ENCODE data around the gene BCAS1. TPM values are rescaled to one million over a fixed set of nuclear protein-coding genes. Genes with fewer than 3 reads are reported as not detected.
A peak's percentile ranks its signal among the peaks of the same experiment; 100 is the strongest.

The BCAS1 gene
- total RNA-seq, 6 experiments from 2014 or later: 0.07 to 0.43 (median 0.15) TPM; not detected in 2

DNA sequence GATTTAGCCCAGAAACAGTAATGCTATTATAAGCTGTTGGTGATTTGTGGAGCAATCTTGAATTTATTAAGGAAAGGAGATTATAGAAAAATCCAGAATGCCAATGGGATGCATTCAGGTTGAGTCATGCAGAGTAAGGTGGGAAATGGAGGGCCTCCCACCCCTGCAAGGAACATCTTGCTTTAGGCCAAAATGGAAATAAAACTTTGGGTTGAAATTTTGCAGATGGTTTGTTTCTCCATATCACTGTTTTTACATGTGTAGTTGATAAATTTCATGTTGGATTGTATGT lies 152.4 kb downstream of the BCAS1 start:
- intact Hi-C loops (cut with DNase I): no loop called here

DNA sequence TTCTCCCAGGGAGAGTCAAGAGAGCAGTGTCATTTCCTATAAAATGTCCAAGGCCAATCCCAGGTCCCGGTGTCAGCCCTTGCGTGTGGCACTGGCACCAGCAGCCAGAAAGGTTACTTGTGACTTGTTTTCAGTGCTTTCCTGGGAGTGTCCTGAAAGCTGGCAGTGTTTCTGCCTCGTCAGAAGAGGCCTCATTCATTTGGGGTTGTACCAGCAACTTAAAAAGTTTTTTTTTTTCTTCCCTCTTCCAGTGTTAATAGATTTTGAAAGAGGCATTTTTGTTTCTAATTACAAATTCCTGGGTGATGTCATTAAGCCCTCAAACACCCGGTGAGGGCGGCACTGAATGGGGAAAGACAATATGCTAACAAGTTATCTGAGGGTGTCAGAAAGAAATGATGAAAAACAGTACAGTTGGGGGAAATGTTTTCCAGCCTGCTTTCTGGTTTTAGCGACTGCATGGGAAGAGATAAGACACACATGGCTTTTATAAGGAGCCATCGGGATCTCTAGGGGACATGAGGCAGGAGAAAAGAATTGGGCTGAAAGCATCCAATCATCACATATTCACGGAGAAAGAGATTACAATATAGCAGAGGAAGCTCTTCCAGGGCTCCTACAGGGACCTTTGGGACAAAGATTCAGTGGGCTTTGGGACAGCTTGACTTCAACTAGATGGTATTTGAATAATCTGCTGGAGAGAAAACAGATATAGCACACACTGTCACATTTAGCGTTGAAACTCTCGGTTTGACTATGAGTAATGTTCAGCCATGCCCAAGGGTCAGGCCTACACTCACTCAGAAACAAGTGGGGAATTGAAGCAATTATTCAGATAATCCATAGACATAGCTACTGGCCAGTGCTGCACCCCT lies 153.0 kb downstream of the BCAS1 start:
- TF ChIP-seq POLR2A (IDR thresholded peaks at IDR 0.05): peak; percentile 38
- TF ChIP-seq, protein P1, sequence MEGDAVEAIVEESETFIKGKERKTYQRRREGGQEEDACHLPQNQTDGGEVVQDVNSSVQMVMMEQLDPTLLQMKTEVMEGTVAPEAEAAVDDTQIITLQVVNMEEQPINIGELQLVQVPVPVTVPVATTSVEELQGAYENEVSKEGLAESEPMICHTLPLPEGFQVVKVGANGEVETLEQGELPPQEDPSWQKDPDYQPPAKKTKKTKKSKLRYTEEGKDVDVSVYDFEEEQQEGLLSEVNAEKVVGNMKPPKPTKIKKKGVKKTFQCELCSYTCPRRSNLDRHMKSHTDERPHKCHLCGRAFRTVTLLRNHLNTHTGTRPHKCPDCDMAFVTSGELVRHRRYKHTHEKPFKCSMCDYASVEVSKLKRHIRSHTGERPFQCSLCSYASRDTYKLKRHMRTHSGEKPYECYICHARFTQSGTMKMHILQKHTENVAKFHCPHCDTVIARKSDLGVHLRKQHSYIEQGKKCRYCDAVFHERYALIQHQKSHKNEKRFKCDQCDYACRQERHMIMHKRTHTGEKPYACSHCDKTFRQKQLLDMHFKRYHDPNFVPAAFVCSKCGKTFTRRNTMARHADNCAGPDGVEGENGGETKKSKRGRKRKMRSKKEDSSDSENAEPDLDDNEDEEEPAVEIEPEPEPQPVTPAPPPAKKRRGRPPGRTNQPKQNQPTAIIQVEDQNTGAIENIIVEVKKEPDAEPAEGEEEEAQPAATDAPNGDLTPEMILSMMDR (IDR thresholded peaks at IDR 0.05): no peak
- WGBS (ENCODE audit: insufficient coverage, low coverage, low lambda C conversion rate, missing lambda C conversion rate): 40% methylated on average over 10 of the region's 10 CpGs
- H3K36me3 ChIP-seq: no peaks in the 10 kb centered on the region
- peak in 3 of 4 donors; percentile 26 to 40 (median 39) for ATAC-seq
- H3K27ac ChIP-seq: peak overlapping the region; percentile 90 to 93 (median 90)
- intact Hi-C loops (cut with DNase I): no loop called here
- H3K27me3 ChIP-seq: no peaks in the 10 kb centered on the region
- peaks cover 0 to 21% (median 9%) of the 10 kb centered on the region in 4 donors for H3K4me1 ChIP-seq
- no peaks in the 10 kb centered on the region for H3K9me3 ChIP-seq
- no peak overlapping the region for H3K4me3 ChIP-seq
- DNase-seq: peak in 2 of 3 donors; percentile 43 to 64

More for the DNA sequence above, 152.4 kb downstream of the BCAS1 start:
- H3K36me3 ChIP-seq: no peaks in the 10 kb centered on the region
- no peaks in the 10 kb centered on the region for H3K9me3 ChIP-seq
- peak overlapping the region in 1 of 3 donors; percentile 90 for H3K27ac ChIP-seq
- H3K27me3 ChIP-seq: no peaks in the 10 kb centered on the region
- DNase-seq: peak in 1 of 3 donors; percentile 3
- peaks cover 0 to 21% (median 9%) of the 10 kb centered on the region in 4 donors for H3K4me1 ChIP-seq
- H3K4me3 ChIP-seq: no peak overlapping the region
- no peak for ATAC-seq
- TF ChIP-seq, protein P1 (IDR thresholded peaks at IDR 0.05): no peak
- TF ChIP-seq POLR2A (IDR thresholded peaks at IDR 0.05): no peak

DNA sequence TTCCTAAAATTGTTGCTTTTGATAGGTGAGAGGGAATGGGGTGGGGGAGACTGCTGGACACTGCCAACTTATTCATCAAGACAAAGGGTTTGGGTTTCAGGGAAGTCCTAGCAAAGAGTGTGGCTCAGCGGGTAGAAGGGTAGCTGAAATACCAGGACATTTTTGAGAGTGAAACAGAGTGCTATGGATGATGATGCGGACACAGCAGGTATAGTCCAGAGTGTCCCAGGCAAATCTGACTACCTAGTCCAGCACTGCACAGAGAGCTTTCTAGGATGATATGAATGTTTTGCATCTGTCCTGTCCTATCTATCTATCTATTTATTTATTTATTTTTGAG lies 154.3 kb downstream of the BCAS1 start:
- no peak for TF ChIP-seq POLR2A (IDR thresholded peaks at IDR 0.05)
- TF ChIP-seq, protein P1 (IDR thresholded peaks at IDR 0.05): no peak
- Histone ChIP-seq H3K36me3 (no peaks in the 10 kb centered on the region), H3K9me3 (no peaks in the 10 kb centered on the region), H3K27me3 (no peaks in the 10 kb centered on the region), H3K4me1 (peaks cover 0 to 21% (median 9%) of the 10 kb centered on the region in 4 donors), H3K27ac (peak overlapping the region; percentile 90 to 93 (median 90)), H3K4me3 (peak overlapping the region in 2 of 3 donors; percentile 54 to 61)
- no peak for DNase-seq
- intact Hi-C loops (cut with DNase I): no loop called here
- WGBS (ENCODE audit: insufficient coverage, low coverage, low lambda C conversion rate, missing lambda C conversion rate): 36% methylated on average over 2 of the region's 2 CpGs
- peak; percentile 32 to 58 (median 36) for ATAC-seq

DNA sequence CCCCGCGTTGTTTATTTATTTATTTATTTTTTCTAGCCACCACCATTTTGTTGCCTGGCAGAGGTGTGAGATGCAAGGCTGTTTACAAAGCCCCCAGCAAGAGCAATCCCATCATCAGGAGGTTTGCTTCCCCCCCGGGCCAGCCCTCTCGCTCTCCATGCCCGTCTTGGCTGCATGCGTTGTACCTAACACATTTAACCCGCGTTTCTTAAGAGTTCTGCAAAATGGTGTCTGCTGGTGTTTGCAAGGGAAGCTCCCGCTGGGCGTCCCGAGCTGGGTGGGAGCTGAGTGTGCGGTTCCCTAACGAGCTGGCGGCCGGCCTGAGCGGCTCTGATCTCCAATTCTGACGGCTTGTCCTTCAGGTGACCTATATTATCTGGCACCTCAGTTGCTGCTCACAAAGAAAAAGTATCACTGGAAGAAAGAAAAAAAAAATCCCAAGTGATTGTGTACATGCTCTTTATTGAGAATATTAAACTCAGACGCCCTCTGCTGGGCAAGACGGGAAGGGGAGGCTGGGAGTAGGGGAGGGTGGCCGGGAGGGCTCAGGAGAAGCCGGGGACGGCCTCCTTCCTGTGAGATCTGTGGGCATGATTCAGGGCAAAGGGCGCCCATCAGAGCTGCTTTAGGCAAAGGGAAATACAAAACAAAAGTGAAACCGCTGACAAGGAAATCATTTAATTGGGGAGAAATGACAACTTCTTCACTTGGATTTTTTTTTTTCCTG lies 154.8 kb downstream of the BCAS1 start:
- 1% methylated on average over 24 of the region's 24 CpGs for WGBS (ENCODE audit: insufficient coverage, low coverage, low lambda C conversion rate, missing lambda C conversion rate)
- TF ChIP-seq POLR2A (IDR thresholded peaks at IDR 0.05): no peak
- TF ChIP-seq, protein P1 (IDR thresholded peaks at IDR 0.05): peak; percentile 82 to 93 (median 90)
- Histone ChIP-seq H3K27ac (peak overlapping the region; percentile 90 to 93 (median 90)), H3K9me3 (no peaks in the 10 kb centered on the region), H3K27me3 (no peaks in the 10 kb centered on the region), H3K36me3 (no peaks in the 10 kb centered on the region), H3K4me3 (peak overlapping the region; percentile 54 to 61 (median 54)), H3K4me1 (peaks cover 0 to 21% (median 9%) of the 10 kb centered on the region in 4 donors)
- DNase-seq (peak; percentile 96 to 97 (median 96)), ATAC-seq (peak; percentile 94 to 98 (median 97))
- intact Hi-C loops (cut with DNase I): no loop called here

All from right lobe of liver (tissue), 6 donors.